SU-DHL-6 (cell line): Measurements from ENCODE around the gene TSC2.

Experiments
- H2AFZ ChIP-seq: fragments of 200-600 bp; sonication (generic); 2 replicates; pipeline ENCODE4 v1.6.1; 2014; ENCODE audit warnings: low read depth, mild to moderate bottlenecking, moderate library complexity, mixed read lengths, antibody characterized with exemption, low read length; ENCODE audit not compliant: severe bottlenecking
- H3F3A ChIP-seq: fragments of 200-600 bp; shearing (Covaris generic); 2 replicates; pipeline ENCODE4 v1.6.0; 2016; ENCODE audit warnings: antibody characterized with exemption, mild to moderate bottlenecking; ENCODE audit not compliant: insufficient read depth
- H3K27ac ChIP-seq: fragments of 200-600 bp; sonication (generic); 2 replicates; pipeline ENCODE4 v1.5.1; 2016; ENCODE audit warnings: low read depth, mild to moderate bottlenecking, low read length, moderate library complexity, mixed read lengths
- H3K27me3 ChIP-seq: fragments of 200-600 bp; sonication (generic), shearing (Covaris generic); 2 replicates; pipeline ENCODE4 v1.6.0; 2014; ENCODE audit warnings: mild to moderate bottlenecking, low read length
- H3K36me3 ChIP-seq: fragments of 200-600 bp; sonication (generic); 2 replicates; pipeline ENCODE4 v1.6.1; 2014; ENCODE audit warnings: mild to moderate bottlenecking, low read length, mixed read lengths
- H3K4me2 ChIP-seq: fragments of 300-600, 200-600 bp; shearing (Covaris generic), sonication (generic); 2 replicates; pipeline ENCODE4 v1.6.0; 2014; ENCODE audit warnings: low read length, low read depth, mild to moderate bottlenecking; ENCODE audit not compliant: poor library complexity, severe bottlenecking
- H3K4me3 ChIP-seq: fragments of 200-600 bp; sonication (generic); 2 replicates; pipeline ENCODE4 v1.5.1; 2014; ENCODE audit warnings: antibody characterized with exemption, low read length, mild to moderate bottlenecking, mixed read lengths; ENCODE audit not compliant: insufficient read depth, poor library complexity, severe bottlenecking
- H3K79me2 ChIP-seq: fragments of 200-600 bp; sonication (generic); 2 replicates; pipeline ENCODE4 v1.6.1; 2014; ENCODE audit warnings: mild to moderate bottlenecking, low read length, moderate library complexity; ENCODE audit not compliant: insufficient read depth
- H3K9ac ChIP-seq: fragments of 200-600 bp; sonication (generic); 2 replicates; pipeline ENCODE4 v1.7.0; 2014; ENCODE audit warnings: mild to moderate bottlenecking, low read length
- H3K9me2 ChIP-seq: fragments of 200-600 bp; sonication (generic); replicated peaks from 2 replicates; pipeline ENCODE4 v1.6.1; 2014; ENCODE audit warnings: low read length; ENCODE audit not compliant: insufficient read depth
- H3K9me3 ChIP-seq: fragments of 200-600 bp; sonication (generic); 2 replicates; pipeline ENCODE4 v1.6.1; 2014; ENCODE audit warnings: low read length, mixed read lengths; ENCODE audit not compliant: insufficient read depth
- H4K20me1 ChIP-seq: fragments of 200-600 bp; sonication (generic); 2 replicates; pipeline ENCODE4 v1.6.1; 2014; ENCODE audit warnings: low read depth, mild to moderate bottlenecking, antibody characterized with exemption, low read length, moderate library complexity, mixed read lengths
- CTCF ChIP-seq: fragments of 200-600 bp; sonication (generic); IDR thresholded peaks from one replicate; pipeline ENCODE4 v1.5.1; 2017; ENCODE audit warnings: antibody characterized with exemption, mild to moderate bottlenecking, low read length, moderate library complexity; ENCODE audit not compliant: insufficient read depth, poor library complexity, severe bottlenecking
- EZH2phosphoT487 ChIP-seq: fragments of 200-600 bp; sonication (generic), shearing (Covaris generic); conservative IDR thresholded peaks from 2 replicates; pipeline ENCODE4 v1.6.1; 2018; ENCODE audit warnings: mild to moderate bottlenecking, antibody characterized with exemption, low read length, moderate library complexity, mixed read lengths

The TSC2 gene

GRCh38 chr16:2083876-2084780 is 36.3 kb downstream of the TSC2 start:
- H3K4me2 ChIP-seq = no peak overlapping the region
- H3K9me2 ChIP-seq = no peaks in the 10 kb centered on the region
- TF ChIP-seq CTCF = no peak
- TF ChIP-seq EZH2phosphoT487 = no peak
- H3F3A ChIP-seq = no peaks in the 10 kb centered on the region
- H3K27me3 ChIP-seq = no peaks in the 10 kb centered on the region
- no peak overlapping the region for H2AFZ ChIP-seq
- H3K79me2 ChIP-seq = no peaks in the 10 kb centered on the region
- no peak overlapping the region for H3K9ac ChIP-seq
- H3K36me3 ChIP-seq = no peaks in the 10 kb centered on the region
- H3K9me3 ChIP-seq = no peaks in the 10 kb centered on the region
- no peak overlapping the region for H3K27ac ChIP-seq
- no peak overlapping the region for H3K4me3 ChIP-seq
- no peaks in the 10 kb centered on the region for H4K20me1 ChIP-seq

GRCh38 chr16:2084895-2085625 is 37.3 kb downstream of the TSC2 start:
- Histone ChIP-seq H3K36me3 (no peaks in the 10 kb centered on the region), H3K9me2 (no peaks in the 10 kb centered on the region), H4K20me1 (no peaks in the 10 kb centered on the region), H3K4me2 (no peak overlapping the region), H2AFZ (no peak overlapping the region), H3F3A (no peaks in the 10 kb centered on the region), H3K9ac (no peak overlapping the region), H3K9me3 (no peaks in the 10 kb centered on the region), H3K79me2 (no peaks in the 10 kb centered on the region), H3K27me3 (no peaks in the 10 kb centered on the region), H3K27ac (no peak overlapping the region), H3K4me3 (no peak overlapping the region)
- no peak for TF ChIP-seq EZH2phosphoT487
- no peak for TF ChIP-seq CTCF

- H2AFZ ChIP-seq = no peak overlapping the region
- no peak overlapping the region for H3K27ac ChIP-seq
- H3K79me2 ChIP-seq = no peaks in the 10 kb centered on the region
- no peaks in the 10 kb centered on the region for H4K20me1 ChIP-seq
- no peak for TF ChIP-seq CTCF
- TF ChIP-seq EZH2phosphoT487 = no peak
- H3F3A ChIP-seq = no peaks in the 10 kb centered on the region
- H3K36me3 ChIP-seq = no peaks in the 10 kb centered on the region
- no peak overlapping the region for H3K9ac ChIP-seq
- H3K9me3 ChIP-seq = no peaks in the 10 kb centered on the region
- no peak overlapping the region for H3K4me3 ChIP-seq
- H3K9me2 ChIP-seq = no peaks in the 10 kb centered on the region
- H3K4me2 ChIP-seq = no peak overlapping the region
- H3K27me3 ChIP-seq = no peaks in the 10 kb centered on the region
These were observed 37.9 kb downstream of the TSC2 start for GRCh38 chr16:2085669-2086068.
